Measurements from ENCODE around the gene ABCC3.

ABCC3 gene

DNA sequence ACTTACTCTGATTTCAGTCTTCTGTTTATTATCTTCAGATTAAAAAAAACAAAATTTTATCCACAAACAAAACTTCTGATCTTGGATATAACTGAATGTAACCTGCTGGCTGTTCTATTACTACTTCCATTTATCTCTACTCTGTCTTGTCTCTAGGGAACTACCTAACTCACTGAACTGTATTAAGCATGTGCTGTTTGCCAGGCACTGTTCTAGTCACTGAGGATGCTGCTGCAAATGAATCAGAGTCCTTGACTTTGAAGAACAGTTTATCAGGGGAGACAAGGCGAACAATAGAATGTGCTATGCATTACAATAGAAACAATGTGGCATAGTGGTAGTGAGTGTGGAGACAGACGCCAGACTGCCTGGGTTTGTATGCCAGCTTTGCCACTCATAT is 75.3 kb downstream of the ABCC3 start:
- TF ChIP-seq, protein P1, sequence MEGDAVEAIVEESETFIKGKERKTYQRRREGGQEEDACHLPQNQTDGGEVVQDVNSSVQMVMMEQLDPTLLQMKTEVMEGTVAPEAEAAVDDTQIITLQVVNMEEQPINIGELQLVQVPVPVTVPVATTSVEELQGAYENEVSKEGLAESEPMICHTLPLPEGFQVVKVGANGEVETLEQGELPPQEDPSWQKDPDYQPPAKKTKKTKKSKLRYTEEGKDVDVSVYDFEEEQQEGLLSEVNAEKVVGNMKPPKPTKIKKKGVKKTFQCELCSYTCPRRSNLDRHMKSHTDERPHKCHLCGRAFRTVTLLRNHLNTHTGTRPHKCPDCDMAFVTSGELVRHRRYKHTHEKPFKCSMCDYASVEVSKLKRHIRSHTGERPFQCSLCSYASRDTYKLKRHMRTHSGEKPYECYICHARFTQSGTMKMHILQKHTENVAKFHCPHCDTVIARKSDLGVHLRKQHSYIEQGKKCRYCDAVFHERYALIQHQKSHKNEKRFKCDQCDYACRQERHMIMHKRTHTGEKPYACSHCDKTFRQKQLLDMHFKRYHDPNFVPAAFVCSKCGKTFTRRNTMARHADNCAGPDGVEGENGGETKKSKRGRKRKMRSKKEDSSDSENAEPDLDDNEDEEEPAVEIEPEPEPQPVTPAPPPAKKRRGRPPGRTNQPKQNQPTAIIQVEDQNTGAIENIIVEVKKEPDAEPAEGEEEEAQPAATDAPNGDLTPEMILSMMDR (IDR thresholded peaks at IDR 0.05; ENCODE audit: borderline replicate concordance, control extremely low read depth, extremely low read depth, insufficient read depth, missing control alignments), result no peak
- DNase-seq (ENCODE audit: low spot score), result no peak
- in situ Hi-C loops (cut with MboI; ENCODE audit: low sequenced_read_pairs, unreplicated experiment), result no loop called here

- in situ Hi-C loops (cut with MboI; ENCODE audit: low sequenced_read_pairs, unreplicated experiment), result no loop called here
- DNase-seq (ENCODE audit: low spot score), result no peak
- TF ChIP-seq, protein P1 (IDR thresholded peaks at IDR 0.05; ENCODE audit: borderline replicate concordance, control extremely low read depth, extremely low read depth, insufficient read depth, missing control alignments), result no peak
Measured at GRCh38 chr17:50710650-50711049, 76.0 kb downstream of the ABCC3 start.

DNA sequence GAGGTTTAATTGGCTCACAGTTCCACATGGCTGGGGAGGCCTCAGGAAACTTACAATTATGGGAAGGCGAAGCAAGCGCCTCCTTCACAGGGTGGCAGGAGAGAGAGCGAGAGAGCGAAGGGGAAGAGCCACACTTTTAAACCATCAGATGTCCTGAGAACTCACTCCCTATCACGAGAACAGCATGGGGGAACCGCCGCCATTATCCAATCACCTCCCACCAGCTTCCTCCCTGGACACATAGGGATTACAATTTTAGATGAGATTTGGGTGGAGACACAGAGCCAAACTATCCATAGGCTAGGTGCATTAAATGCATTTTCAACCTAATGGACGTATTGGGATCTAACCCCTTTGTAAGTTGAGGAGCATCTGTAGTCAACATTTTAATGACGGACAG is 78.0 kb downstream of the ABCC3 start:
- TF ChIP-seq, protein P1 (IDR thresholded peaks at IDR 0.05; ENCODE audit: borderline replicate concordance, control extremely low read depth, extremely low read depth, insufficient read depth, missing control alignments), result no peak
- in situ Hi-C loops (cut with MboI; ENCODE audit: low sequenced_read_pairs, unreplicated experiment), result no loop called here
- no peak for DNase-seq (ENCODE audit: low spot score)

- DNase-seq (ENCODE audit: low spot score), result no peak
- TF ChIP-seq, protein P1 (IDR thresholded peaks at IDR 0.05; ENCODE audit: borderline replicate concordance, control extremely low read depth, extremely low read depth, insufficient read depth, missing control alignments), result no peak
- in situ Hi-C loops (cut with MboI; ENCODE audit: low sequenced_read_pairs, unreplicated experiment), result no loop called here
Measured at GRCh38 chr17:50715471-50715870, 80.8 kb downstream of the ABCC3 start.

DNA sequence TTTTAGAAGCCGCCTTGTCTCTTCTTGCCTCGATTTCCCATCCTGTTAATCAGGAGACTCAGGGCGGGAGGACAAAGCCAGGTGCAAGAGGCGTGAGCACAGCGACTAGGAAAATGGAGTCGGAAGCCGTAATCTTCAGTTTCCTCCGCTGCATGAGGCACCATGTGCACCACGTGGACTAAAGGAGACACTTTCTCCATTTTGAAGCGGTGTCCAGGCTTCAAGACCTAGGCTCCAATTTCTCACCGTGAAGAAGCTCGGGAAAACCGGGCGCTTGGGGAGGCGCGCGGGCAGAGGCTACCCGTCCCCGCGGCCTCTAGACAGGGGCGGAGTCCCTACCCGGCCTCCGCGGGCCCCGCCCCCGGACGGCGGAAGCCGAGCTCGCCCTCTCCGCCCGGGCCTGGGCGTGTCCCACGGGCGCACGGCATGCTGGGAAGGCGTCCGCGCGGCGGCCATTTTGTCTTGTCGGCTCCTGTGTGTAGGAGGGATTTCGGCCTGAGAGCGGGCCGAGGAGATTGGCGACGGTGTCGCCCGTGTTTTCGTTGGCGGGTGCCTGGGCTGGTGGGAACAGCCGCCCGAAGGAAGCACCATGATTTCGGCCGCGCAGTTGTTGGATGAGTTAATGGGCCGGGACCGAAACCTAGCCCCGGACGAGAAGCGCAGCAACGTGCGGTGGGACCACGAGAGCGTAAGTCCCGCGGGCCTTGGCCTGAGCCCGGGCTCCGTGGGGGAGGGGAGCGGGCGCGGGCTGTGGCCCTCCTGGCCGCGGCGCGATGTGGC is 84.7 kb downstream of the ABCC3 start, which contains the start of gene LUC7L3:
LUC7L3 (plus strand) TSS at position 460 of the 780 bp plus-strand sequence; CDS start at position 590, 130 bp downstream.
- TF ChIP-seq, protein P1 (IDR thresholded peaks at IDR 0.05; ENCODE audit: borderline replicate concordance, control extremely low read depth, extremely low read depth, insufficient read depth, missing control alignments), result no peak
- DNase-seq (ENCODE audit: low spot score), result peak; percentile 99
- in situ Hi-C loops (cut with MboI; ENCODE audit: low sequenced_read_pairs, unreplicated experiment), result no loop called here

- in situ Hi-C loops (cut with MboI; ENCODE audit: low sequenced_read_pairs, unreplicated experiment), result no loop called here
- TF ChIP-seq, protein P1 (IDR thresholded peaks at IDR 0.05; ENCODE audit: borderline replicate concordance, control extremely low read depth, extremely low read depth, insufficient read depth, missing control alignments), result no peak
- no peak for DNase-seq (ENCODE audit: low spot score)
Measured at GRCh38 chr17:50719924-50720794, 85.5 kb downstream of the ABCC3 start.
